WTC11 (cell line): ENCODE measurements around the gene GOLT1A.

Source experiments
- ATF6 ChIP-seq: sonication (generic); formaldehyde crosslinking; IDR thresholded peaks from 2 replicates; pipeline ENCODE4 v1.8.1; 2023; ENCODE audit warnings: mild to moderate bottlenecking, missing genetic modification reagents
- CREB1 ChIP-seq: sonication (generic); formaldehyde crosslinking; IDR thresholded peaks from 2 replicates; pipeline ENCODE4 v1.8.0; 2023; ENCODE audit warnings: mild to moderate bottlenecking, missing genetic modification reagents
- CTCF ChIP-seq: fragments of 200-600 bp; IDR thresholded peaks from 2 replicates; pipeline ENCODE4 v1.8.0; 2022; ENCODE audit warnings: antibody characterized with exemption
- ETV6 ChIP-seq: sonication (generic); formaldehyde crosslinking; IDR thresholded peaks from 2 replicates; pipeline ENCODE4 v1.8.1; 2022; ENCODE audit warnings: mild to moderate bottlenecking, missing genetic modification reagents
- MAX ChIP-seq: sonication (generic); formaldehyde crosslinking; IDR thresholded peaks from 2 replicates; pipeline ENCODE4 v1.8.0; 2022; ENCODE audit warnings: mild to moderate bottlenecking, missing genetic modification reagents
- SMAD3 ChIP-seq: sonication (generic); formaldehyde crosslinking; IDR thresholded peaks from 2 replicates; pipeline ENCODE4 v1.8.0; 2022; ENCODE audit warnings: missing genetic modification reagents, mild to moderate bottlenecking, borderline replicate concordance
- ZNF263 ChIP-seq: sonication (generic); formaldehyde crosslinking; IDR thresholded peaks from 2 replicates; pipeline ENCODE4 v1.8.1; 2022; ENCODE audit warnings: low read depth, mild to moderate bottlenecking, moderate library complexity, missing genetic modification reagents

GRCh38 chr1:204155881-204156280 lies 57.9 kb downstream of the GOLT1A start:
- TF ChIP-seq ZNF263 (no peak), CTCF (no peak), ATF6 (no peak), MAX (CRISPR knock-in tag) (no peak), ETV6 (CRISPR knock-in tag) (no peak), CREB1 (CRISPR knock-in tag) (no peak), SMAD3 (CRISPR knock-in tag) (no peak)
